GM12891 (cell line): Measurements from ENCODE around the gene HINT1.
"Not testable (repeated sequence)": the region's sequence is repeated elsewhere in the genome, so short reads cannot be mapped to it uniquely, and the experiment has no call there.

Experiments used
- DNase-seq: peaks from one replicate; pipeline ENCODE4 v3.0.0; 2011; ENCODE audit warnings: low spot score; ENCODE audit not compliant: insufficient read length
- FAIRE-seq: peaks from 2 replicates; lab custom pipeline; 2011; peaks lifted over from hg19 to GRCh38; lab: Jason Lieb, UNC
- PAX5 ChIP-seq: IDR thresholded peaks from 2 replicates; pipeline ENCODE4 v1.6.1; 2011; ENCODE audit warnings: low read length, moderate library complexity, mild to moderate bottlenecking; ENCODE audit not compliant: insufficient read depth, severe bottlenecking
- POLR2A ChIP-seq: IDR thresholded peaks from 2 replicates; pipeline ENCODE4 v1.6.1; 2011; ENCODE audit warnings: low read depth, low read length, control low read depth
- POLR2AphosphoS5 ChIP-seq: IDR thresholded peaks from 2 replicates; pipeline ENCODE4 v1.6.1; 2011; ENCODE audit warnings: low read depth, low read length, control low read depth
- POU2F2 ChIP-seq: IDR thresholded peaks from 2 replicates; pipeline ENCODE4 v1.6.1; 2011; ENCODE audit warnings: low read depth, mild to moderate bottlenecking, control low read depth, low read length, moderate library complexity
- SPI1 ChIP-seq: IDR thresholded peaks from 2 replicates; pipeline ENCODE4 v1.6.1; 2011; ENCODE audit warnings: low read depth, low read length, control low read depth
- TAF1 ChIP-seq: IDR thresholded peaks from 2 replicates; pipeline ENCODE4 v1.6.1; 2011; ENCODE audit warnings: low read depth, low read length, control low read depth

Gene HINT1

GRCh38 chr5:131200560-131200959 is 35.5 kb upstream of the HINT1 start:
- DNase-seq (no peak), FAIRE-seq (no peak)
- TF ChIP-seq POLR2A = no peak
- TF ChIP-seq TAF1 = no peak
- no peak for TF ChIP-seq SPI1
- TF ChIP-seq POU2F2 = no peak
- TF ChIP-seq POLR2AphosphoS5 = no peak
- TF ChIP-seq PAX5 = no peak

GRCh38 chr5:131198625-131199024 is 33.6 kb upstream of the HINT1 start:
- no peak for DNase-seq
- TF ChIP-seq POLR2A (no peak), SPI1 (no peak), PAX5 (no peak), POLR2AphosphoS5 (no peak), TAF1 (no peak), POU2F2 (no peak)

GRCh38 chr5:131196331-131196730 is 31.3 kb upstream of the HINT1 start:
- TF ChIP-seq POLR2A = no peak
- no peak for TF ChIP-seq PAX5
- TF ChIP-seq POLR2AphosphoS5 = no peak
- no peak for TF ChIP-seq TAF1
- no peak for TF ChIP-seq SPI1
- no peak for TF ChIP-seq POU2F2
- FAIRE-seq = no peak
- DNase-seq = no peak

More at GRCh38 chr5:131198625-131199024, 33.6 kb upstream of the HINT1 start:
- FAIRE-seq = no peak

- no peak for DNase-seq
- no peak for TF ChIP-seq PAX5
- TF ChIP-seq POU2F2 = no peak
- no peak for TF ChIP-seq POLR2A
- no peak for TF ChIP-seq SPI1
- TF ChIP-seq TAF1 = no peak
- TF ChIP-seq POLR2AphosphoS5 = no peak
- FAIRE-seq = no peak
Measured at GRCh38 chr5:131195696-131196095, 30.6 kb upstream of the HINT1 start.

GRCh38 chr5:131194725-131195124 is 29.7 kb upstream of the HINT1 start:
- TF ChIP-seq TAF1 (no peak), POLR2AphosphoS5 (no peak), POU2F2 (no peak), PAX5 (no peak), SPI1 (no peak), POLR2A (no peak)
- DNase-seq = no peak

GRCh38 chr5:131193897-131194296 is 28.8 kb upstream of the HINT1 start:
- FAIRE-seq, DNase-seq: not testable (repeated sequence)

More at GRCh38 chr5:131194725-131195124, 29.7 kb upstream of the HINT1 start:
- FAIRE-seq = no peak

GRCh38 chr5:131193106-131193505 is 28.1 kb upstream of the HINT1 start:
- FAIRE-seq = no peak
- no peak for DNase-seq
- TF ChIP-seq TAF1 (no peak), SPI1 (no peak), PAX5 (no peak), POLR2AphosphoS5 (no peak), POU2F2 (no peak), POLR2A (no peak)

GRCh38 chr5:131186561-131187256 is 21.7 kb upstream of the HINT1 start:
- DNase-seq = no peak
- TF ChIP-seq POLR2AphosphoS5 = no peak
- TF ChIP-seq SPI1 = no peak
- TF ChIP-seq PAX5 = no peak
- TF ChIP-seq TAF1 = no peak
- no peak for TF ChIP-seq POLR2A
- TF ChIP-seq POU2F2 = no peak
- FAIRE-seq = no peak

GRCh38 chr5:131185523-131186104 is 20.6 kb upstream of the HINT1 start:
- DNase-seq (no peak), FAIRE-seq (no peak)
- TF ChIP-seq POLR2AphosphoS5 (no peak), PAX5 (no peak), POU2F2 (no peak), TAF1 (no peak), SPI1 (no peak), POLR2A (no peak)

GRCh38 chr5:131182839-131183238 is 17.8 kb upstream of the HINT1 start:
- FAIRE-seq = no peak
- no peak for DNase-seq
- TF ChIP-seq POLR2AphosphoS5 (no peak), TAF1 (no peak), SPI1 (no peak), POLR2A (no peak), PAX5 (no peak), POU2F2 (no peak)
